Measurements from ENCODE around the gene TPRA1. TPM values are rescaled to one million over a fixed set of nuclear protein-coding genes. Genes with fewer than 3 reads are reported as not detected.

Gene TPRA1
- total RNA-seq, 4 donors from 2014 or later = 19.9 to 43.1 (median 33.1) TPM

DNA sequence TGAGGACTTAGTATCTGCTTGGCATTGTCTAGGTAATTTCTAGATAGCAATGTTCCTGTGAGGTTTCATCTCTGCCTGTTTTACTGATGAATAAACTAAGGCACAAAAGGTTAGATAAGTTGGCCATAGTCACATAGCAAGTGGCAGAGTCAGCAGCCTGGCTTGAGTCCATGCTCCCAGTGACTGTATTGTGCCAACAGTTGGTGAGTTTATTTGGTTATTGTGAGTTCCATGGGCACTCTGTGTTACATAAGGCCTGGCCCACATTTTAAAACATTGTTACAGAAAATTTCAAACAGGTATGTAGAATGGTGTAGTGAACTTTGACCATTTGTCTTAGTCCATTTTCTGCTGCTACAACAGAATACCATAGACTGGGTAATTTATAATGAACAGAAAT is 22.9 kb upstream of the TPRA1 start:
- Histone ChIP-seq H3K27ac (replicated peaks in 1 of 4) (no peak overlapping the region), H3K36me3 (peaks cover 3 to 67% (median 22%) of the 10 kb centered on the region in 4 donors), H3K4me1 (peaks cover 0 to 8% (median 0%) of the 10 kb centered on the region in 4 donors), H3K27me3 (no peaks in the 10 kb centered on the region), H3K4me3 (no peak overlapping the region), H3K9me3 (no peaks in the 10 kb centered on the region)
- intact Hi-C loops (cut with DNase I) = no loop called here
- DNase-seq (ENCODE audit: extremely low spot score) = no peak
- TF ChIP-seq POLR2AphosphoS5 (IDR thresholded peaks at IDR 0.05) (no peak), POLR2A (IDR thresholded peaks at IDR 0.05; ENCODE audit: low read depth) (no peak)
- TF ChIP-seq, protein P1, sequence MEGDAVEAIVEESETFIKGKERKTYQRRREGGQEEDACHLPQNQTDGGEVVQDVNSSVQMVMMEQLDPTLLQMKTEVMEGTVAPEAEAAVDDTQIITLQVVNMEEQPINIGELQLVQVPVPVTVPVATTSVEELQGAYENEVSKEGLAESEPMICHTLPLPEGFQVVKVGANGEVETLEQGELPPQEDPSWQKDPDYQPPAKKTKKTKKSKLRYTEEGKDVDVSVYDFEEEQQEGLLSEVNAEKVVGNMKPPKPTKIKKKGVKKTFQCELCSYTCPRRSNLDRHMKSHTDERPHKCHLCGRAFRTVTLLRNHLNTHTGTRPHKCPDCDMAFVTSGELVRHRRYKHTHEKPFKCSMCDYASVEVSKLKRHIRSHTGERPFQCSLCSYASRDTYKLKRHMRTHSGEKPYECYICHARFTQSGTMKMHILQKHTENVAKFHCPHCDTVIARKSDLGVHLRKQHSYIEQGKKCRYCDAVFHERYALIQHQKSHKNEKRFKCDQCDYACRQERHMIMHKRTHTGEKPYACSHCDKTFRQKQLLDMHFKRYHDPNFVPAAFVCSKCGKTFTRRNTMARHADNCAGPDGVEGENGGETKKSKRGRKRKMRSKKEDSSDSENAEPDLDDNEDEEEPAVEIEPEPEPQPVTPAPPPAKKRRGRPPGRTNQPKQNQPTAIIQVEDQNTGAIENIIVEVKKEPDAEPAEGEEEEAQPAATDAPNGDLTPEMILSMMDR (IDR thresholded peaks at IDR 0.05) = no peak

DNA sequence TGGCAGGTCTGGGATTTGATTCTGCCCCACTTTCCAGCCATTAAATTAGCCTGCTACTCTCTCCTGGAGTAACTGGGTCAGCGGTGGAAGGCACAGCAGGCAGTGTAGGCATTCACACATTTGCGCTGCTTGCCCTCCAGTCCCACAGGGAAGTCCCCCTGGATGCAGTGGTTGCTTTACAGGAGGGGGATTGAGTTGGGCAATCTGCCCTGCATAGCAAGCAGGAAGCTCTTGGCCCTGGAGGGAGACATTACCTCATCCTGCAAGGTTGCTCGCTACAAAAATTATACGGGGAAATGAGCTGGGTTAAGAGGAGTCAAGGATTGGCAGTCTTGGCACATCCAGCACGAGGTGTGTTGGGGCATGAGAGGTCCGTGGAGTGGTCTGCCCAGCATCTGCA is 22.4 kb upstream of the TPRA1 start:
- H3K4me1 ChIP-seq = peaks cover 0 to 8% (median 0%) of the 10 kb centered on the region in 4 donors
- no peaks in the 10 kb centered on the region for H3K9me3 ChIP-seq
- 41% methylated on average over 4 of the region's 6 CpGs for WGBS
- no peak for DNase-seq (ENCODE audit: extremely low spot score)
- no peak overlapping the region for H3K27ac ChIP-seq (replicated peaks in 1 of 4)
- no peak for TF ChIP-seq EP300 (IDR thresholded peaks at IDR 0.05)
- TF ChIP-seq POLR2AphosphoS5 (IDR thresholded peaks at IDR 0.05) = no peak
- TF ChIP-seq, protein P1 (IDR thresholded peaks at IDR 0.05) = no peak
- TF ChIP-seq POLR2A (IDR thresholded peaks at IDR 0.05; ENCODE audit: low read depth) = no peak
- peaks cover 3 to 67% (median 20%) of the 10 kb centered on the region in 4 donors for H3K36me3 ChIP-seq
- H3K4me3 ChIP-seq = no peak overlapping the region
- intact Hi-C loops (cut with DNase I) = no loop called here
- no peaks in the 10 kb centered on the region for H3K27me3 ChIP-seq

DNA sequence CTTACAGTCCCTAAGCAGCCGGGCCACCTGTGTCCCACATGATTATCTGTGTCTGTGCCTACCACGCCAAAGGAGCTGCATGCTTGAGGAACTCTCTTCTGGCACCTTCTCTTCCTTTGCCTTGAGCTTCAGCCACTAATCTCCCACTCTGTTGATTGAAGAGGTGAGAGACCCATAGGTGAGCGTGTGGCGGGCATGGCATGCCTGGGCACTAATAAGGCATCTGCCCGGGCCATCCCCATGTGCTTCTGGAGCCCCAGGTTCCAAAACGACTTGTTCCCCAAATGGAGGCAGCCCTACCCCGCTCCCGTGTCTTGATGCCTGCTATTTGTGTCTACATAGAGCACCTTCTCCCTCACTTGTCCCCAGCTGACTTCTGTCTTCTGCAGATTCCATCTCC is 20.7 kb upstream of the TPRA1 start:
- 92% methylated on average over 8 of the region's 8 CpGs for WGBS
- no peak for DNase-seq (ENCODE audit: extremely low spot score)
- Histone ChIP-seq H3K27ac (replicated peaks in 1 of 4) (no peak overlapping the region), H3K4me1 (peaks cover 0 to 8% (median 0%) of the 10 kb centered on the region in 4 donors), H3K9me3 (no peaks in the 10 kb centered on the region), H3K27me3 (no peaks in the 10 kb centered on the region), H3K4me3 (no peak overlapping the region), H3K36me3 (peaks cover 7 to 67% (median 15%) of the 10 kb centered on the region in 4 donors)
- TF ChIP-seq, protein P1 (IDR thresholded peaks at IDR 0.05) = no peak
- no peak for TF ChIP-seq POLR2A (IDR thresholded peaks at IDR 0.05; ENCODE audit: low read depth)
- no peak for TF ChIP-seq POLR2AphosphoS5 (IDR thresholded peaks at IDR 0.05)
- TF ChIP-seq EP300 (IDR thresholded peaks at IDR 0.05) = no peak
- intact Hi-C loops (cut with DNase I) = no loop called here

DNA sequence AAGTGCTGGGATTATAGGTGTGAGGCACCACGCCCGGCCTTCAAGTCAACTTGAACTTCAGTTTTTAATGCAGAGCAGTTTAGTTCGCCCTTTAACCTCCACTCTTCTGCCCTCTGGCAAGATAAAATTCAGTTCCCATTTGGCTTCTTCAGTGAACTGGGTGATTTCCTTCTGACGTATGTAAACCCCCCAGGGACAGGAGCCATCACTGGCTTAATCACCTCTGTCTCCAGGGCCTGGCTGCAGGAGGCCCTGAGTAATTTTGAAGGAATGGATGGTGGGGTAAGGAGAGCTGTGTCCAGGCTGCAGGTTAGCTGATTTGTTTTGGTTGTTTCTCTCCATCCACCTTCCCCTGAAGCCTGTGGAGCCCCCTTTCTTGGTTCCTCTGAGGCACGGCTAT is 19.6 kb upstream of the TPRA1 start:
- no peak for TF ChIP-seq EP300 (IDR thresholded peaks at IDR 0.05)
- no peak for TF ChIP-seq POLR2A (IDR thresholded peaks at IDR 0.05; ENCODE audit: low read depth)
- Histone ChIP-seq H3K4me1 (peaks cover 0 to 8% (median 0%) of the 10 kb centered on the region in 4 donors), H3K27ac (replicated peaks in 1 of 4) (no peak overlapping the region), H3K36me3 (peaks cover 10 to 68% (median 22%) of the 10 kb centered on the region in 4 donors), H3K4me3 (no peak overlapping the region), H3K27me3 (no peaks in the 10 kb centered on the region), H3K9me3 (no peaks in the 10 kb centered on the region)
- no peak for DNase-seq (ENCODE audit: extremely low spot score)
- 97% methylated on average over 5 of the region's 5 CpGs for WGBS
- intact Hi-C loops (cut with DNase I) = no loop called here

DNA sequence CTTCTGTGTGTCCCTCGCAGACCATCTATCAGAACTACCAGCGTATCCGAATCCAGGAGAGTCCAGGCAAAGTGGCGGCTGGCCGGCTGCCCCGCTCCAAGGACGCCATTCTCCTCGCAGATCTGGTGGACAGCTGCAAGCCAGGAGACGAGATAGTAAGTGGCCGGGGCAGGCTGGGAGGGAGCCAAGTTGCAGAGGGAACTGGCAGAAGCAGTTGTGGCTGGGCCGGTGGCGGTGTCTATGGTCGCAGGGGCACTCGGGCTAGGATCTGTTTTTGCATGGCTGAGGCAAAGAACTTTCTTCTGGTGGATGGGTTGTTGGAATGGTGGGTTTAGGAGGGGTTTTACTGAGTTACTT is 17.8 kb upstream of the TPRA1 start:
- no peaks in the 10 kb centered on the region for H3K9me3 ChIP-seq
- H3K27ac ChIP-seq (replicated peaks in 1 of 4) = no peak overlapping the region
- H3K36me3 ChIP-seq = peaks cover 10 to 77% (median 27%) of the 10 kb centered on the region in 4 donors
- no peaks in the 10 kb centered on the region for H3K27me3 ChIP-seq
- DNase-seq (ENCODE audit: extremely low spot score) = no peak
- peaks cover 0 to 6% (median 0%) of the 10 kb centered on the region in 4 donors for H3K4me1 ChIP-seq
- intact Hi-C loops (cut with DNase I) = no loop called here
- WGBS = 92% methylated on average over 14 of the region's 14 CpGs
- no peak overlapping the region for H3K4me3 ChIP-seq
- TF ChIP-seq POLR2AphosphoS5 (IDR thresholded peaks at IDR 0.05) (no peak), EP300 (IDR thresholded peaks at IDR 0.05) (no peak), POLR2A (IDR thresholded peaks at IDR 0.05; ENCODE audit: low read depth) (no peak)
- TF ChIP-seq, protein P1 (IDR thresholded peaks at IDR 0.05) = no peak

Data from esophagus muscularis mucosa (tissue), 4 donors.